NAMALWA (cell line): ENCODE measurements around the gene SLC49A3.
"Not testable (repeated sequence)": the region's sequence is repeated elsewhere in the genome, so short reads cannot be mapped to it uniquely, and the experiment has no call there.

ENCODE experiments used
- DNase-seq: peaks from one replicate; pipeline ENCODE4 v3.0.0-alpha.2; 2015; ENCODE audit warnings: low spot score

Gene SLC49A3

GRCh38 chr4:688854-689681 is at the start of gene SLC49A3:
SLC49A3 (minus strand) TSS chr4:689151; CDS start chr4:689127, 24 bp downstream.
- DNase-seq = no peak

DNA sequence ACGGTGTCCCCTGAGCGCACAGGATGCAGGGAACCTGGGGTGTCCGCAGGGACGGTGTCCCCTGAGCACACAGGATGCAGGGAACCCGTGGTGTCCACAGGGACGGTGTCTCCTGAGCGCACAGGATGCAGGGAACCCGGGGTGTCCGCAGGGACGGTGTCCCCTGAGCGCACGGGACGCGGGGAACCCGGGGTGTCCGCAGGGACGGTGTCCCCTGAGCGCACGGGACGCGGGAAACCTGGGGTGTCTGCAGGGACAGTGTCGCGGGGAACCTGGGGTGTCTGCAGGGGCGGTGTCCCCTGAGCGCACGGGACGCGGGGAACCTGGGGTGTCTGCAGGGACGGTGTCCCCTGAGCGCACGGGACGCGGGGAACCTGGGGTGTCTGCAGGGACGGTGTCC is 47.6 kb upstream of the SLC49A3 start:
- not testable (repeated sequence) for DNase-seq

- DNase-seq = no peak
Measured at GRCh38 chr4:735583-735982, 46.6 kb upstream of the SLC49A3 start.

DNA sequence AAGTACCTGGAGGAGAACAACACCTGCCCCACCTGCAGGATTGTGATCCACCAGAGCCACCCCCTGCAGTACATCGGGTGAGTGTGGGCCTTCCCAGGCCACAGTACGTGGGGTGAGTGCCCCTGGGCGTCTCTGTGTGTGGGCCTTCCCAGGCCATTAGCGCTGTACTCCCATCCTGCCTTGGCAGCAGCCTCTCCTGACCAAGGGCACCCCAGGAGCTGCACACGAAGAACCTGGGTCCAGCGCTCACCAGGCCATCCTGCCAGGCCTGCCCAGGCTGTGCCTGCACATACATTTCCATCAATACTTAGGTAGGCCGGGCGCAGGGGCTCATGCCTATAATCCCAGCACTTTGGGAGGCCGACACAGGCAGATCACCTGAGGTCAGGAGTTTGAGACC is 46.0 kb upstream of the SLC49A3 start:
- no peak for DNase-seq

GRCh38 chr4:734075-734474 is 45.1 kb upstream of the SLC49A3 start:
- DNase-seq = no peak

- no peak for DNase-seq
Measured at GRCh38 chr4:733631-733980, 44.7 kb upstream of the SLC49A3 start.

DNA sequence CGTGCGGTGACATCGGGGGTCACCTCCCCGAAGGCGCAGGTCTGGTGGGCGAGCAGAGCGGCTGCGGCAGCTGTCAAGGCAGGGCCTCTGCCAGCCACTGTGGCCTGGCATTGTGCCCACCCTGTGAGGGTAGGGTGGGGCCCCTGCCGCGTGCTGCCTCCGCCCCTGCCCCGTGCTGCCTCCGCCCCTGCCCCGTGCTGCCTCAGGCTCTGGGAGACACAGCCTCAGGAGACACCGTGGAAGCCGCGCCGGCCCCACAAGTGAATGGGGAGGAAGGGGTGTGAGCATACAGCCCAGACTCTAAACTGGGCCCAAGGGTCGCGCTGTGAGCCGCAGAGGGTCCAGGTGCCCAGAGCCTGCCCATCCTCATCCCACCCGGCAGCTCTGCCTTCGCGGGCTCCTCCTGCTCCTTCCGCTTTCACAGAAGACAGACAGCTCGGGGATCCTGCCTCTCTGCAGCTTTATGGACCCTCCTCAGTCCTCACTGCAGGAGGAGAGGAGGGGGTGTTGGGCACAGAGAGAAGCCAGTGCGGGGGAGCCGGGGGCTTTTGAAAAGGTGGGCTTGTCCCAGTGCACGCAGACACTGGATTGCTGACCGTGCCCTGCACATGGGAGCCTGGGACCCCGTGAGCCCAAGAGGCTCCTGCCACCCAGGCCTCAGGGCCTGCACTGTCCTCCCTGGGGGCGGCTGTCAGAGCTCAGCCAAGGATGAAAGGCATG is 44.1 kb upstream of the SLC49A3 start:
- no peak for DNase-seq

GRCh38 chr4:732486-732885 is 43.5 kb upstream of the SLC49A3 start:
- no peak for DNase-seq

GRCh38 chr4:731954-732353 is 43.0 kb upstream of the SLC49A3 start:
- peak; percentile 22 for DNase-seq

DNA sequence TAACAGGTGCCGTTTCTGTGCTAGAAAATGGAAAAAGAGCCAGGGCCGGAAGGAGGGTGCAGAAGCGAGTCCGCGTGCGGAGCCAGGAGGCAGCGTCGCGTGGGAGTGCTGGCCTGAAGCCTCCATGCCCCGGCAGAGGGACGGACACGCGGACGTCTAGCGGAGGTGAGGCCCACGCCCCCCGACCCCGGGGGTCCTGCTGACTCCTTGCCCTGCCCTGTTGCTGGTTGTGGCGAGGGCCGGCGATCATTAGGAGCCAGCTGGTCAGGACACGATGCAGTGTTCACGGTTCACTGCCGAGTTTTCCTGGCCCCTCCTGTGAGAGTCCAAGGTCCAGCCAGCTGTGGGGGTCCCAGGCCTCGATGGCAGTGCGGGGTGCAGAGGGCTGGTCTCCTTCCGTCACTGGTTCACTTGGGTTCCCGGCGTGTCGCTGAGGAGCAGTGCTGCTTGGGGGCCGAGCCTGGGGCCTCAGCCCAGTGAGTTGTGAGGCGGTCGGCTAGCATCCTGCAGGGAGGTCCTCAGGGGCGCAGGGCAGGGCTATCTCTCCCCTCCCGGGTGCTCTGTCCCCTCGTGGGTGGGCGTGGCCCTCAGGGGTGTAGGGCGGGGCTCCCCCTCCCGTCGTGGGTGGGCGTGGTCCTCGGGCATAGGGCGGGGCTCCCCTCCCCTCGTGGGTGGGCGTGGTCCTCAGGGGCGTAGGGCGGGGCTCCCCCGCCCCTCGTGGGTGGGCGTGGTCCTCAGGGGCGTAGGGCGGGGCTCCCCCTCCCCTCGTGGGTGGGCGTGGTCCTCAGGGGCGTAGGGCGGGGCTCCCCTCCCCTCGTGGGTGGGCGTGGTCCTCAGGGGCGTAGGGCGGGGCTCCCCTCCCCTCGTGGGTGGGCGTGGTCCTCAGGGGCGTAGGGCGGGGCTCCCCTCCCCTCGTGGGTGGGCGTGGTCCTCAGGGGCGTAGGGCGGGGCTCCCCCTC is 42.3 kb upstream of the SLC49A3 start:
- DNase-seq = peak; percentile 13

- no peak for DNase-seq
Measured at GRCh38 chr4:730511-730910, 41.6 kb upstream of the SLC49A3 start.

GRCh38 chr4:729336-730315 is 40.7 kb upstream of the SLC49A3 start:
- no peak for DNase-seq

DNA sequence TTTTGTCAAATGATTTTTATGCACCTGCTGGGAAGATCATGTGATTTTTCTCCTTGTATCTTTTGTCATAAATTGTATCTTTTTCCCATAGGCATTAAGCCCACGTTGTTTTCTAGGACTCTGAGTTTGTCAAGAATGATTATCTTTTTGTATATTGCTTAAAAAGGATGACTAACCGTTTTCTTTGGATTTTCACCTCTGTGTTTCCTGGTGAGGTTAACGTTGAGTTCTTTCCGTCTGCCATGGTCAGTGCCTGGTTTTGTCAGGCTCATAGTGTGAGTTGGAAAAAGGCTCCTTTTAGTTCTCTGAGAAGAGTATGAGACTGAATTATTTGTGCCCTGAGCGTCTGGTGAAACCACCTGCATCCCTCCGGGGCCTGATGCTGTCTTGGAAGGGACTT is 38.6 kb upstream of the SLC49A3 start:
- DNase-seq = no peak

DNA sequence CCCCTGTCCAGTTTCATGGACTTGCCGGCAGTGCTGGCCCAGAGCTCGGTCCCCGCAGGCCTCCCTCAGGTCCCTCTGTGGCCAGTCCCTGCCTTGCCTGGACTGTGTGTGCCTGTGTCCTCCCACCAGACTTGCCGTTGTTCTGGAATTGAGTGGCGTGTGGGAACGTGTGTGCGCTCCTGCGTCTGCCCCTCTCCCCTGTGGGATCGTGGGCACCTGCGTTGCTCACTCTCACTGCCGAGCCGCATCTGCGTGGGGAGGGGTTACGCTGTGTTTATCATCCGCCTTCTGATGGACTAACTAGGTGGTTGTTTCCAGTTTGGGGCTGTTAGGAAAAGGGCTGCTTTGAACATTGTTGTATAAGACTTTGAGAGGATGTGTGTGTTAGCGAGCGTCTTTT is 37.9 kb upstream of the SLC49A3 start:
- DNase-seq = no peak

- no peak for DNase-seq
Measured at GRCh38 chr4:726235-726787, 37.4 kb upstream of the SLC49A3 start.

DNA sequence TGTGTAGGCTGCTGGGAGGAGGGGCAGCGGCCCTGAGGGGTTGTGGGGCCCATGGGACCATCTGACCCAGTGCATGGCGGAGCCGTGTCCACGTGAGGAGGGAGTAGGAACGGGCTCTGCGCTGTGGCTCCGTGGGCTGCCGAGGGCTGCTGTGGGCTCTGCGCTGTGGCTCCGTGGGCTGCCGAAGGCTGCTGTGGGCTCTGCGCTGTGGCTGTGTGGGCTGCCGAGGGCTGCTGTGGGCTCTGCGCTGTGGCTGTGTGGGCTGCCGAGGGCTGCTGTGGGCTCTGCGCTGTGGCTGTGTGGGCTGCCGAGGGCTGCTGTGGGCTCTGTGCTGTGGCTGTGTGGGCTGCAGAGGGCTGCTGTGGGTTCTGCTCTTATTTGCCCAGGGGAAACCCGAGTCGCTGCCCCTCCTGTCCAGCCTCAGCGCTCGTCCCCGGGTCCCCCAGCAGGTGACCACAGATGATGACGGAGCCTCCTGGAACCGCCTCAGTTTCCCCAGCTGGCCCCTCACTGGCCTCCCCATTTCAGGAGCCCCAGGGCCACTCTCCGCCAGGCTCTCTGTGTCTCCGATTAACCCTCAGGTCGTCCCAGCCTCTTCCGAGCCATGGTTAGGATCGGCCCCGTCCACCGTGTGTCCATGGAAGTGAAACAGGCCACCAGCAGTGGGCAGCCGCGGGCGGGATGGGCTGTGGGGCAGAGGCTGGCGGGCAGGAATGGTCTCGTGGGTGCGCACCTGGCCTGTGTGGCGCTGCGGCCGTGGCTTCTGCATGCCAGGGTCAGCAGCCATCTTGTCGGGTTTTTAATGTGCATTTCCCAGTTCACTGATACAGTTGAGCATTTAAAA is 36.7 kb upstream of the SLC49A3 start:
- DNase-seq = no peak

DNA sequence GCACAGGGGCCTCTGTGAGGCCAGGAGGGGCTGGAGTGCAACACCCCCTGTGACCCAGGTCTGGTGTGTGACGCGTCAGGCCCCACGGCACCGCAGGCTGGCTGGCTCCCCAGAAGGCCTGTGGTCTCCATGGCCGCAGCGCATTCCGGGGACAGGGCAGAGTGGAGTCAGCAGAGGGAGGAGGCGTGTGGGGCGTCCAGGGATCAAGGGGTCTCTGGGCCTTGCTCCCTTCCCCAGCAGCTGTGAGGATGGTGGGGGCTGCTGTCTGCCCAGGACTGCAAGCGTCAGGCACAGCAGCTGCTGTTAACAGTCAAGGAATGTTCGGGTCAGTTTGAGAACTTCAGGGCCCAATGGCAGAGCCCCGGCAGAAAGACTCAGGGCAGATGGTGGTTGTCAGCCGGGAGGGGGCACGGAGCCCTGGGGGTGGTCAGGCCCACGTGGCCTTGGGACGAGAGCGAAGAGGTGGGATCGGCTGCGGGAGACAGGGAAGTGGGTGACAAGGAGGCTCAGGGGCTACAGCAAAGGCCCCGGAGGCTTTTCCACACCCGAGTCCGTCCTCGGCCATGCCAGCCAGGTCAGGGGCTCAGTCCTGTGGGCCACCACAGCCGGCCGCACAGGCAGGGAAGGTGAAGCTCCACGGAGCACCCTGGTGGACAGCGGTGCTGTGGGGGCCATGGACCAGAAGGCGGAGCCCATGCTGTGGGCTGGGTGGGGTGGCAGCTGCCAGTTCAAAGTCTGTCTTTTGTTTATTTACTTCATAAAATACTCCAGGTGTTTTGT is 35.0 kb upstream of the SLC49A3 start:
- DNase-seq = no peak

GRCh38 chr4:722851-723360 is 34.0 kb upstream of the SLC49A3 start:
- DNase-seq = no peak

DNA sequence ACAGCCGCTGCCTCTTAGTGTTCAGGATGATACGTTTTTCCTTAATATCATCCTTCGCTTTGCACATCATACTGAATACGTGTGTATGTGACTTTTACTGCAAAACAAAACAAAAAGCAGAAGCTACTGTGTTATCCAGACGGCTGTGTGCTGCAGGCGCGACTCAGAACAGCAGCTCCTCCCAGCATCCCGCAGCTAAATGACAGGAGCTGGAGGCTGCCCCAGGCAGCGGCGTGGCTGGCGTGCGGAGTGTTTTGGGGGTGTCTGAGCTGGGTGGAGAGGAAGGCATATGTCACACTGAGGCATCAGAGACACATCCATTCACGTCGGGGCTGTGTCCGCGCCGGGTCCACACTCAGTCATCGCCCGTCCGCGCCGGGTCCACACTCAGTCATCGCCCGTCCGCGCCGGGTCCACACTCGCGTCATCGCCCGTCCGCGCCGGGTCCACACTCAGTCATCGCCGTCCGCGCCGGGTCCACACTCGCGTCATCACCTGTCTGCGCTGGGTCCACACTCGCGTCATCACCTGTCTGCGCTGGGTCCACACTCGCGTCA is 33.3 kb upstream of the SLC49A3 start:
- no peak for DNase-seq
